Measurements from ENCODE around the gene RBP2.

Gene RBP2

DNA sequence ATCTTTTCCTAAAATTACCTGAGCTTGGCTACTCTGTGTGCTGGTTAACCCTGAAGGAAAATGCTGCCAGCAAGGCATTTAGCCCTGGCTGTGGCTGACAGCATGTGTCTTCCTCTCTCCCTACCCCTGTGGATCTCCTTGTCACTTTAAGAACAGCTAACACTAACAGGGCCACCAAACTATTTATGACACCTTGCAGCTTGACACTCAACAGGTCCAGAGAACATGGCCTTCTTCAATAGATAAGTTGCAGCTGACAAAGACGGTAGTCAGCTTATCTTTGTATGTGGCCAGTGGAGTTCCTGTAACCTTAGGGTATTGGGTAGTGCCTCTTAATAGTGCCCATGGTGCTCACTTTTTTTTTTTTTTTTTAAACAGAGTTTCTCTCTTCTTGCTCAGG, 54.9 kb downstream of the RBP2 start:
- no peak overlapping the region for H3K27ac ChIP-seq
- H4K20me1 ChIP-seq (ENCODE audit: insufficient read depth): no peaks in the 10 kb centered on the region
- H2AFZ ChIP-seq (ENCODE audit: low read depth): no peak overlapping the region
- peaks cover 13% of the 10 kb centered on the region for H3K4me1 ChIP-seq (ENCODE audit: low read depth, poor library complexity, severe bottlenecking)
- H3K4me3 ChIP-seq (IDR thresholded peaks at IDR 0.05; ENCODE audit: insufficient read depth, low read depth, low read length): no peak overlapping the region
- no peaks in the 10 kb centered on the region for H3K79me2 ChIP-seq (ENCODE audit: insufficient read depth, low read depth)
- H3K27me3 ChIP-seq (ENCODE audit: insufficient read depth, low read depth): no peaks in the 10 kb centered on the region
- no peak overlapping the region for H3K9ac ChIP-seq
- H3K4me2 ChIP-seq: no peak overlapping the region
- TF ChIP-seq, protein P1, sequence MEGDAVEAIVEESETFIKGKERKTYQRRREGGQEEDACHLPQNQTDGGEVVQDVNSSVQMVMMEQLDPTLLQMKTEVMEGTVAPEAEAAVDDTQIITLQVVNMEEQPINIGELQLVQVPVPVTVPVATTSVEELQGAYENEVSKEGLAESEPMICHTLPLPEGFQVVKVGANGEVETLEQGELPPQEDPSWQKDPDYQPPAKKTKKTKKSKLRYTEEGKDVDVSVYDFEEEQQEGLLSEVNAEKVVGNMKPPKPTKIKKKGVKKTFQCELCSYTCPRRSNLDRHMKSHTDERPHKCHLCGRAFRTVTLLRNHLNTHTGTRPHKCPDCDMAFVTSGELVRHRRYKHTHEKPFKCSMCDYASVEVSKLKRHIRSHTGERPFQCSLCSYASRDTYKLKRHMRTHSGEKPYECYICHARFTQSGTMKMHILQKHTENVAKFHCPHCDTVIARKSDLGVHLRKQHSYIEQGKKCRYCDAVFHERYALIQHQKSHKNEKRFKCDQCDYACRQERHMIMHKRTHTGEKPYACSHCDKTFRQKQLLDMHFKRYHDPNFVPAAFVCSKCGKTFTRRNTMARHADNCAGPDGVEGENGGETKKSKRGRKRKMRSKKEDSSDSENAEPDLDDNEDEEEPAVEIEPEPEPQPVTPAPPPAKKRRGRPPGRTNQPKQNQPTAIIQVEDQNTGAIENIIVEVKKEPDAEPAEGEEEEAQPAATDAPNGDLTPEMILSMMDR (conservative IDR thresholded peaks at IDR 0.05; ENCODE audit: low read depth, low read length): no peak
- no peaks in the 10 kb centered on the region for H3K36me3 ChIP-seq (ENCODE audit: insufficient read depth)

DNA sequence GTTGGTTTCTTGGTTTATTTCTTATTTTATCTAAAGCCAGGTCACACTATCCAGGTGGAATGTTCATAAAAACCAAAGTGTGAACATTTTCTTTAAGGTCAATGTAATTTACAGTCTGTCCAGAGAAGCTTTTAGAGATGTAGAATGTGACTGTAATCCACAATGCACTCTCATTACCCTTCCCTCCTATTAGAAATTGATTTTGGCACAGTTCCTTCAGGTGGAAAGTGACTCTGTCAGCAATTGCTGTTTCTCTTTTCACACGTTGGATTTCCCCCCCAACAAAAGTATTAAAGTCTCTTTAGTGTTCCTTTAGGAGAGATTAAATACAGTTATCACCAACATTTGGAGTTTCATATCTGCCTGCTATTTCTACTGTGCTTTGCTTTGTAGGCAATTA, 55.3 kb downstream of the RBP2 start:
- Histone ChIP-seq H3K4me3 (IDR thresholded peaks at IDR 0.05; ENCODE audit: insufficient read depth, low read depth, low read length) (no peak overlapping the region), H3K36me3 (ENCODE audit: insufficient read depth) (no peaks in the 10 kb centered on the region), H3K27ac (no peak overlapping the region), H3K4me1 (ENCODE audit: low read depth, poor library complexity, severe bottlenecking) (peaks cover 13% of the 10 kb centered on the region), H3K9ac (no peak overlapping the region), H3K79me2 (ENCODE audit: insufficient read depth, low read depth) (no peaks in the 10 kb centered on the region), H3K4me2 (no peak overlapping the region), H3K27me3 (ENCODE audit: insufficient read depth, low read depth) (no peaks in the 10 kb centered on the region), H4K20me1 (ENCODE audit: insufficient read depth) (no peaks in the 10 kb centered on the region), H2AFZ (ENCODE audit: low read depth) (no peak overlapping the region)
- TF ChIP-seq, protein P1 (conservative IDR thresholded peaks at IDR 0.05; ENCODE audit: low read depth, low read length): no peak

DNA sequence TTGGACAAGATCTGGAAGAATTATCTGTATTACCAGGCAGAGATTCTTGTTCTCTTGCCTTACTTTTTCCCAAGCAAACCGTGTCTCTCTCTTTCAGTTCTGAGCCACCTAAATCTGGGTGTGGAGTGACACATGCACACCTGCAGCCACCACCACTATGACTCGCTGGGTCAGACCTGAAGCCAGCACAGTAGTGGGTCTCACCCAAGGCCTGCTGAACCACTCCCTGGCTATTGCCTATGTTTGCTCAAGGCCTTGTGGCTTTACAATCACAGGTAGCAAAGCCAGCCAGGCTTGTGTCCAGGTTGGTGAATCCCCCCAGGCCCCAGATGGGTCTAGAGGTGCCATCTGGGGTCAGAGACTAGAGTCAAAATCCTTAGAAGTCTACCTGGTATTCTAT, 58.2 kb downstream of the RBP2 start:
- no peak overlapping the region for H3K4me2 ChIP-seq

DNA sequence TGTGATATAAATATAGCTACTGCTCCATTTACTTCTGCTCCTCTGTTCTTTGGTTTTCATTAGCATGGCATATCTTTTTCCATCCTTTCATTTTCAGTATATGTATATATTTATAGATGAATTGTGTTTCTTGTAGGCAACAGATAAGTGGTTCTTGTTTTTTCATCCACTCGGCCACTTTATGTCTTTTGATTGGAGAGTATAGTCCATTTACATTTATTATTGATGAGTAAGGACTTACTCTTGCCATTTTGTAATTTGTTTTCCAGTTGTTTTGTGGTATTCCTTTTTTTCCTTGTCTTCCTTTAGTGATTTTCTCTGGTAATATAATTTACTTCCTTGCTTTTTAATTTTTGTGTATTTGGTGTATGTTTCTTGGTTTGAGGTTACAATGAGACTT, 60.0 kb downstream of the RBP2 start:
- Histone ChIP-seq H4K20me1 (ENCODE audit: insufficient read depth) (no peaks in the 10 kb centered on the region), H2AFZ (ENCODE audit: low read depth) (no peak overlapping the region), H3K9ac (no peak overlapping the region), H3K27me3 (ENCODE audit: insufficient read depth, low read depth) (no peaks in the 10 kb centered on the region), H3K4me2 (no peak overlapping the region), H3K4me3 (IDR thresholded peaks at IDR 0.05; ENCODE audit: insufficient read depth, low read depth, low read length) (no peak overlapping the region), H3K36me3 (ENCODE audit: insufficient read depth) (no peaks in the 10 kb centered on the region), H3K27ac (no peak overlapping the region), H3K4me1 (ENCODE audit: low read depth, poor library complexity, severe bottlenecking) (peaks cover 23% of the 10 kb centered on the region), H3K79me2 (ENCODE audit: insufficient read depth, low read depth) (no peaks in the 10 kb centered on the region)
- TF ChIP-seq, protein P1 (conservative IDR thresholded peaks at IDR 0.05; ENCODE audit: low read depth, low read length): no peak

More for the DNA sequence above, 58.2 kb downstream of the RBP2 start:
- no peak overlapping the region for H2AFZ ChIP-seq (ENCODE audit: low read depth)
- peaks cover 26% of the 10 kb centered on the region for H3K4me1 ChIP-seq (ENCODE audit: low read depth, poor library complexity, severe bottlenecking)
- no peaks in the 10 kb centered on the region for H3K36me3 ChIP-seq (ENCODE audit: insufficient read depth)
- no peaks in the 10 kb centered on the region for H3K79me2 ChIP-seq (ENCODE audit: insufficient read depth, low read depth)
- H3K27ac ChIP-seq: no peak overlapping the region
- H4K20me1 ChIP-seq (ENCODE audit: insufficient read depth): no peaks in the 10 kb centered on the region
- no peaks in the 10 kb centered on the region for H3K27me3 ChIP-seq (ENCODE audit: insufficient read depth, low read depth)
- TF ChIP-seq, protein P1 (conservative IDR thresholded peaks at IDR 0.05; ENCODE audit: low read depth, low read length): no peak
- H3K4me3 ChIP-seq (IDR thresholded peaks at IDR 0.05; ENCODE audit: insufficient read depth, low read depth, low read length): no peak overlapping the region
- no peak overlapping the region for H3K9ac ChIP-seq

Measured in KMS-11 (cell line).